ENCODE measurements around the gene APLF.

GRCh38 chr2:68604077-68604476 lies 136.7 kb downstream of the APLF start:
- TF ChIP-seq CTCF (IDR thresholded peaks at IDR 0.05; ENCODE audit: insufficient read depth, low read length) (no peak), REST (IDR thresholded peaks at IDR 0.05; ENCODE audit: insufficient replicate concordance, low read depth) (no peak), SPI1 (IDR thresholded peaks at IDR 0.05; ENCODE audit: borderline replicate concordance, low read depth) (no peak), POLR2AphosphoS5 (IDR thresholded peaks at IDR 0.05; ENCODE audit: low read depth) (no peak), GABPA (IDR thresholded peaks at IDR 0.05; ENCODE audit: low read depth) (no peak)

Data from HL-60 (cell line).